ENCODE data around the gene STX5. TPM values are rescaled to one million over a fixed set of nuclear protein-coding genes. Genes with fewer than 3 reads are reported as not detected.
A peak's percentile ranks its signal among the peaks of the same experiment; 100 is the strongest.

Gene STX5
- total and polyA plus RNA-seq, 9 of the 15 experiments (the other 6 are each of a cell fraction or from before 2014, with no cell fraction given) = 2.8 to 28.6 (median 23.7) TPM

- TF ChIP-seq RREB1 (CRISPR knock-in tag; IDR thresholded peaks at IDR 0.05) (no peak), LARP7 (IDR thresholded peaks at IDR 0.05) (peak; percentile 69; the same call in 1 of the 2 replicates), HDAC8 (tag; IDR thresholded peaks at IDR 0.05) (no peak), BRD4 (IDR thresholded peaks at IDR 0.05) (peak; percentile 90), PHF21A (IDR thresholded peaks at IDR 0.05; ENCODE audit: borderline replicate concordance, low read depth) (peak; percentile 65; the same call in 1 of the 2 replicates), SUPT5H (IDR thresholded peaks at IDR 0.05) (peak; percentile 100), ATF6 (CRISPR knock-in tag; IDR thresholded peaks at IDR 0.05) (peak; percentile 97), ARID4B (CRISPR knock-in tag; IDR thresholded peaks at IDR 0.05) (peak; percentile 74), ZNF224 (CRISPR knock-in tag; IDR thresholded peaks at IDR 0.05) (no peak), KLF16 (IDR thresholded peaks at IDR 0.05) (no peak)
- TF ChIP-seq, protein P1, sequence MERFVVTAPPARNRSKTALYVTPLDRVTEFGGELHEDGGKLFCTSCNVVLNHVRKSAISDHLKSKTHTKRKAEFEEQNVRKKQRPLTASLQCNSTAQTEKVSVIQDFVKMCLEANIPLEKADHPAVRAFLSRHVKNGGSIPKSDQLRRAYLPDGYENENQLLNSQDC (CRISPR knock-in tag; IDR thresholded peaks at IDR 0.05) = peak; percentile 95
Observed at GRCh38 chr11:62855571-62856332, 23.9 kb upstream of the STX5 start (continued).

All from K562 (cell line).